Smooth muscle cell of the umbilical artery (primary cell): Measurements from ENCODE around the gene PPP1R12C. TPM values are rescaled to one million over a fixed set of nuclear protein-coding genes. Genes with fewer than 3 reads are reported as not detected.

Experiments
- total RNA-seq: library from RNA; depleted of rRNA; stranded (reverse); fragments of >200 nt; gene quantifications from 2 replicates; pipeline ENCODE4 v1.2.3, GENCODE V29; 2014

PPP1R12C gene
- 29.4 and 46.6 TPM in 2 replicates for total RNA-seq

DNA sequence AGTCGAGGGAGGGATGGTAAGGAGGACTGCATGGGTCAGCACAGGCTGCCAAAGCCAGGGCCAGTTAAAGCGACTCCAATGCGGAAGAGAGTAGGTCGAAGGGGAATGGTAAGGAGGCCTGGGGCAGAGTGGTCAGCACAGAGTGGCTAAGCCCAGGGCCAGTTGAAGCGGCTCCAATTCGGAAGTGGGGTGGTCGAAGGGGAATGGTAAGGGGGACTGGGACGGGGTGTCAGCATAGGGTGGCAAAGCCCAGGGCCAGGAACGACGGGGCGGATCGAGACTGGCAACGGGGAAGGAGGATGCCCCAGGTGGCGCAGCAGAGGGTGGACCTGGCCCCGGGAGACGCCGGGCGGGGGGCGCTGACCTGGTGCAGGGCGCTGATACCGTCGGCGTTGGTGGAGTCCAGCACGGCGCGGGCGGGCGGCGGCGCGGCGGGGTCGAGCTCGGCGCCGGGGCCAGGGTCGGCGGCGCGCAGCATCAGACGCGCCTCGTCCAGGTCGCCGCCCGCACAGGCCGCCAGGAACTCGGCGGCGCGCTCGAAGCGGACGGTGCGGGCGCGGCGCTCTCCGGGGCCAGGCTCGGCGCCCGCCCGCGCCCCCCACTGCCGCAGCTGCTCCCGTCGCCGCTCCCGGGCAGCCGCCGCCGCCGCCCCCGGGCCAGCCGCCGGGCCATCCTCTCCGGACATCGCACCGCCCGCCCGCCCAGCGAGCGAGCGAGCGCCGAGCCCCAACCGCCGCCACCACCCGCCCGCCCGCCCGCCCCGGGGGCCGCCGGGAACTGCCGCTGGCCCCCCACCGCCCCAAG lies at the start of gene PPP1R12C:
TSS of gene PPP1R12C (minus strand) at position 779 of the 804 bp plus-strand sequence. CDS start at position 685, 94 bp downstream.

DNA sequence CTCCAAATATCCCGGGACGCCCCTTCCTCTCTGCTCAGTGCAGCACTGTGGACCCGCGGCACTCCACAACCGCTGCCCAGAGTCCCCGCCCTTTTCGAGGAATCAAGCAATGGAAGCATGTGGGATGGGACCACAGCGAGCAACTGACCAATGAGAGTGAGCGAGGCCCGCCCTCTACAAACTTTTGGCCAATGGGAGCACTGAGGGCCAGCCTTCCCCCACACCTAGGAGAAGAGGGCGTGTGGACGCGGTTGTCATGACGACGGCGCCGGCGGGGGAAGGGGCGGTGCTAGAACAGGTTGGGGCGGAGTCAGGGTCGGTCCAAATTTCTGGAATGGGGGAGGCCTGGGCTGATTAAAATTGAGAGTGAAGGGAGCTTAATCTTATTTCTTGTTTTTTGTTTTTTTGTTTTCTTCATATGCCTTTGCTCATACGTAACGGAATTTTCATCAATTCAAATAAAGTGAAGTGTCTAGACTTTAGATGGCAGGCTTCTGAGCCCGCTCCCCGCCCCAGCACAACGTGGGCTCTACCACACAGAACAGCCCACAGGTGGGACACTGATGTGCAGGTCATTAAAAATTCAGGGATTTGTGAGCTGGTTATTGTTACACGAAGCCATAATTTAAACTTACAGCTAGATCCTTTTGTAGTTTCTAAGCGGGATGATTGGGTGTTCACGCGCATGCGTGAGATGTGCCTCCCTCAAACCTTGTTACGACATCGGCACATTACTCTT lies 49.3 kb upstream of the PPP1R12C start, which contains the start of gene DNAAF3:
TSS of gene DNAAF3 (minus strand) at position 84 of the 739 bp plus-strand sequence. CDS start 200 bp downstream, outside the sequence.

DNA sequence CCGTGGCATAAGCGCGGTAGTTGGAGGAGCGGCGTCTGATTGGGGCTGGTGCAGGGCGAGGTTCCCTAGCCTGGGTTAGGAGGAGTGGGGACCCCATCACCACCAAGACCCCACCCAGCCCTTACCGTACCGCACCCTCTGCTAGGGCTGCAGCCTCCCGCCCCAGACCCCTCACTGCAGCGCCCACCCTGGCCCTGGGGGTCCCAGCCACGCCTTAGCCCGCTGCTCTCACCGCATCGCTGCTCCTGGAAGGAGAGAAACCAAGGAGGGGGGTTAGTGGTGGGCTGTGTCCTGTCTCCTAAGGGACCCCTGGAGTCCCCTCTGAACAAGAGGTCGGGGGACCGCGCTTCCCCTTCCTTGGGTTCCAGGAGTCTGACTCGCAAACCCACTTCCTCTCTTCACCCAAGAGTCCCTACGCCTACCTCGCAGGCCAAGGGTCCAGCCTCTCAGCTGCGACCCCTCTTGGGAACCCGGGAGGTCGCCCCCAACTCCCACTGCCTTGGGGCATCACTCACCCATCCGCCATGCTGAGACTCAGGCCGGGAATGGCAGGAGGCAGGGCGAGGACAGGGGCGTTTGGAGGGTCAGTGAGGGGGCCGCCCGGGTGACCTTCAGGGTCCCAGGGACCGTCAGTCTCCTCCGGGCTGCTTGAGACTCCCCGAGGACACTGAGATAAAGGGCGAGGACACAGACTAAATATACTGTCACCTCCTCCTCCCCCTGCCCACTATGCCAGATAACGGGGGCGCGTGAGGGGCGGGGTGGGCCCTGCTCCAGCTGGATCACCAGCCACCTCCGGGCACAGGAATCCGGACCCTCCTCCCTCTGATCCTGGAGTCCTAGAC lies 39.8 kb upstream of the PPP1R12C start, which contains the start of gene TNNI3:
TSS of gene TNNI3 (minus strand) at position 669 of the 845 bp plus-strand sequence. CDS start at position 526, 143 bp downstream.

DNA sequence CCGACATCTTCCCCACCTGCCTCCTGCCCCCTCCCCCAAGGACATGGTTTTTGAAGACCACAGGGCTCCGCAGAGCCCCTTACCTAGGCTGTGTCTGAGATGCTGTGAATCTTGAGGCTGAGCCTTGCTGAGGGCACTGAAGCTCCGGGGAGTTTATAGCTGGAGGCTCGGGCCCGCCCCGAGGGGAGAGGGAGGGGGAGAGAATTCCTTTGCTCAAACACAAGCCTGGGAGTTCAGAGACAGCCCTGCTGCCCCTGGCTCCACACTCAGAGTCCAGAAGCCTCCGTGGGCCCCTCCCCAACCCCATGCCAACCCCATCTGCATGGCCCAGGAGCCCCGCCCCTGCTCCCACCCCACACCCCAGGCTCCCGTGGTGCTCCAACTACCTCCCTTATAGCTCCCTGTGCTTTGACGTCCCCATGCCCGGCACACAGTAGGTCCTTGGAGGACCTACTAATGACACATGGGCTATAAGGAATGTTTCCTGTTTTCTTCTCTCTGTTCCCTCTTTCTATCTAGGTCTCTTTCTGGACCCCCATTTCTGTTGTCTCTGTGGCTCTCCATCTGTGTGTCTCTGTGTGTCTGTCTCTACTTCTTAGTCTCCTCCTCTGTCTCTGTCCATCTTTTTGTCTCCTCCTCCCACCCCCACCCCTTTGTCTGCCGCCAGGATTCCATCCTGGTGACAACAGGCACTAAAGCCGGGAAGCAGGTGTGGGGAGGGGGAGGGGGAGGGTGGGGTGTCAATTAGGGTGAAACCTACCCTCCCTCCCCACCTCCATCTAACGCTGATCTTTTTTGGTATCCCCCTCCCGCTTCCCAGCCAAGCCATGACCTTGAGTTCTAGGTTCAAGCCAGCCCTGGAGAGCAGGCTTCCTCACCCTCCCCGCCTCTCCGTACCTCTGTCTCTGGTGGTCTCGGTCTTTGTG lies 31.9 kb upstream of the PPP1R12C start, which contains the start of gene TNNT1:
TSS of gene TNNT1 (minus strand) at position 129 of the 926 bp plus-strand sequence. CDS start 2,049 bp downstream, outside the sequence.

DNA sequence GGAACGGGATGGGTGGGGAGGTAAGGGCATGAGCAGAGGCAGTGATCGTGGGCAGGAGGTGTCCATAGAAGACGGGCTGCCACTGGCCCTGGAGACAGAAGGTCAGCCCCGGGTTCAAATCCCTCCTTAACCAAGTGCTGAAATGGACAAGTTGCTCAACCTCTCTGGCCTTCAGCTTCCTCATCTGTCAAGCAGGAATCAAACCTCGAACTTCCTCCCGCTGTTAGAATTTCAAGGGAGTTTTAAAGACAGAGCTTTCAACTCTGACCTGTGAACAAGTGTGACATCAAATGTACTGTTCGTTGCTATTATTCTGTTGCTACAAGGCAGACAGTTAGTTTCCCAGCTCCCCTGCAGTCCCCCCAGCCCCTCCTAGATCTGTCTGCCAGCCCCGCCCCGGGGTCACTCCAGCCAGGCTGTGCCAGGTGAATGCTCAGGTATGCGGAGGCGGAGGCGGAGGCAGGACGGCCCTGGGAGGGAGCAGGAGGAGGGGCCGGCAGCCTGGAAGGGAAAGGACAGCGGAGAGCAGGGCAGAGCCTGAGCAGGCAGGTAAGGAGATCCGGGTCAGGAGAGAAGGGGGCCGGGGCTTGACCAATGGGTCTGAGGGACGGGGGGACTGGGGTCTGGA lies 42.0 kb downstream of the PPP1R12C start, which contains the start of gene EPS8L1:
TSS of gene EPS8L1 (plus strand) at position 499 of the 628 bp plus-strand sequence. CDS start 576 bp downstream, outside the sequence.

DNA sequence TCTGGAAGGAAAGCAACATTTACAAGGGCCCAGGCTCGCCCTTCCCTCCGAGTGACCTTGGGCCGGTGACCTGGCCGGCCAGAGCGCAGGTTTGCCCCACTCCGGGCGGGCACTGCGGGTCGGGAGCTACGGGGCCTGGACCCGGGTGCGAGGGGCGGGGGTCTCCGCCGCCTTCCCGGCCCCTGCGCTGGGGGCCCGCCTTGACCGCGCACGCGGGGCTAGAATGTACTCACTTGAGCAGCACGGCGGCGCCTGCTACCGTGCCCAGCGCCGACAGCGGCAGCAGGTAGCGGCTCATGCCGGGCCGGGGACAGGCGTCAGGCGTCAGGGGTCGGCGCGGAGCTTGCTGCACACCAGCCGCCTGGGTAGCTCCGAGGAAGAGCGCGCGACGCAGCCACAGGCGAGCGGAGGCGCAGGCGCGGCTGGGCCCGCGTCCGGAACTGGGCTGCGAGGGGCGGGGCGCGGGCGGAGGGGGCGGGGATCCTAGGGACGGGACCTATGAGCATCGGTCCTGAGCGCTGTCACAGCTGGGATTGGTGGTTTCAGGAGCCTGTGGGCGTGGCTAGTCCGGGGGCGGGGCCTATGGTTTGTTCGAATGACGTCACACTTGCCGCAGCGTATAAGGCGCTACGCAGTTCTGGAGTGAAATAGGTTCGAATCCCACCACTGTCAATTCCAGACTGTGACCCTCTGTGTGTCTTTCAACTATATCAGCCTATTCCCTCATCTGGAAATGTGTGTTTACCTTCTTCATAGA lies 54.5 kb downstream of the PPP1R12C start, which contains the start of gene RDH13:
TSS of gene RDH13 (minus strand) at position 414 of the 757 bp plus-strand sequence. CDS start at position 298, 116 bp downstream.

Other genes with a start within 250 kb of the PPP1R12C start
- not detected in 2 replicates for gene FCAR, start 243.4 kb downstream of the PPP1R12C start, total RNA-seq
- not detected in 2 replicates for gene NCR1, start 211.5 kb downstream of the PPP1R12C start, total RNA-seq
- not detected in 2 replicates for gene NLRP7, start 170.1 kb downstream of the PPP1R12C start, total RNA-seq
- 2.6 TPM in 1 of 2 replicates, not detected in the other for gene NLRP2, start 151.3 kb downstream of the PPP1R12C start, total RNA-seq
- 0.18 TPM in 1 of 2 replicates, not detected in the other for gene GP6, start 79.4 kb downstream of the PPP1R12C start, total RNA-seq
- 7.4 and 10.3 TPM in 2 replicates for gene RDH13, start 54.5 kb downstream of the PPP1R12C start, total RNA-seq
- 0.30 and 1.3 TPM in 2 replicates for gene EPS8L1, start 41.8 kb downstream of the PPP1R12C start, total RNA-seq
- gene TNNT1, start 31.6 kb upstream of the PPP1R12C start, total RNA-seq, result 1.5 and 3.0 TPM in 2 replicates
- not detected in 2 replicates for gene TNNI3, start 40.1 kb upstream of the PPP1R12C start, total RNA-seq
- 0.30 and 0.65 TPM in 2 replicates for gene DNAAF3, start 49.0 kb upstream of the PPP1R12C start, total RNA-seq
- not detected in 2 replicates for gene SYT5, start 62.7 kb upstream of the PPP1R12C start, total RNA-seq
- gene PTPRH, start 91.9 kb upstream of the PPP1R12C start, total RNA-seq, result 4.2 and 5.0 TPM in 2 replicates
- 0.59 and 1.4 TPM in 2 replicates for gene TMEM86B, start 111.1 kb upstream of the PPP1R12C start, total RNA-seq
- gene PPP6R1, start 141.4 kb upstream of the PPP1R12C start, total RNA-seq, result 30.9 and 63.4 TPM in 2 replicates
- 22.9 and 34.8 TPM in 2 replicates for gene HSPBP1, start 162.5 kb upstream of the PPP1R12C start, total RNA-seq
- 6.5 and 16.4 TPM in 2 replicates for gene BRSK1, start 166.4 kb upstream of the PPP1R12C start, total RNA-seq
- gene TMEM150B, start 207.7 kb upstream of the PPP1R12C start, total RNA-seq, result not detected in 2 replicates
- 9.5 and 9.8 TPM in 2 replicates for gene KMT5C, start 222.2 kb upstream of the PPP1R12C start, total RNA-seq
- gene COX6B2, start 237.1 kb upstream of the PPP1R12C start, total RNA-seq, result 0.09 TPM in 1 of 2 replicates, not detected in the other
- gene GARIN5B, start 245.6 kb upstream of the PPP1R12C start, total RNA-seq, result not detected in 2 replicates